Measurements from ENCODE around the gene PLCB1.

The PLCB1 gene

GRCh38 chr20:8129211-8129976, 2.7 kb upstream of the PLCB1 start:
- no peak for FAIRE-seq

DNA sequence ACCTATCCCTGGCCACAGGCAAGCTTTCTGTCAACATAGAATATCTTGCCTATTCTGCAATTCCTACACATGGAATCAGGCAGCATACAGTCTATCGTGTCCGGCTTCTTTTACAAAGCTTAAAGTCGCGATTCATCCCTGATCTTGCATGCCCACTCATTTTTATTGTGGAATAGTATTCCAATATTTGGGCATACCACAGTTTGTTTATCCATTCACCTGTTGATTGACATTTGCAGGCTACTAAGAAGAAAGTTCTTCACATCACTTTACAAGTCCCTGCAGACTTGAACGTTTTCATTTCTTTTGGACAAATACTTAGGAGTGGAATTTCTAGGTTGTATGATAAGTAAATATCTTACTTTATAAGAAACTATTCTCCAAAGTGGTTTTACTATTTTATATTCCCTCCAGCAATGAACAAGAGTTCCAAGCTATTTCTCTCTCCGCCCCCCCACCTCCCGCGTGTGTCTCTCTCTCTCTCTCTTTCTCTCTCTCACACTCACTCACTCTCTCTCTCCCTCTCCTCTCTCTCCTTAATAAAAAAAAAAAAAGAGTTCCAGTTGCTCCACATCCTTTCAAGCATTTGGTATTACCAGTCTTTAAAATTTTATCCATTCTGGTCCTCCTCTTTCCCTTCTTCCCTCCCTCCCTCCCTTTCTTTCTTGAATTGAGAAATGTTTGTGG, 1.1 kb upstream of the PLCB1 start:
- FAIRE-seq, result no peak

GRCh38 chr20:8132484-8133309, 631 bp downstream of the PLCB1 start:
- no peak for FAIRE-seq

GRCh38 chr20:8133310-8133768, 1.3 kb downstream of the PLCB1 start:
- FAIRE-seq, result no peak

GRCh38 chr20:8133851-8134451, 1.9 kb downstream of the PLCB1 start:
- FAIRE-seq, result no peak

DNA sequence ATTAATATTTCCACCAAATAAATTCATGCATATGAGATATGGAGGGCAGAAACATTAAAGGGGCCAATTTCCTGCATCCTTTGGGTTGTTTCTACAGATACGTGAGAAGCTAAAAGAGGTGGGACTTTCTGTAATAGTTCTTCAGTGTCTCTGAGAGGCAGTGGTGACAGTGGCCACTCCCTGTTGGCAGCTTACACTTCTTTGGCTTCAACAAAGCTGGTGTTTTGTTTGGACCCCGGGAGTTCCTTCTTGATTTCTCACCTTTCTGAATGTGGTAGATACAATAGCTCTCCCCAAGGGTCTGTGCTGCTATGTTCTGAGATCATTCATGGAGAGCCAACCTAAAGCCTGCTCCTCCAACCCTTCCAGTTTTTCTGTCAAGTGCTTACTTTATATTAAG, 7.8 kb downstream of the PLCB1 start:
- FAIRE-seq, result no peak

DNA sequence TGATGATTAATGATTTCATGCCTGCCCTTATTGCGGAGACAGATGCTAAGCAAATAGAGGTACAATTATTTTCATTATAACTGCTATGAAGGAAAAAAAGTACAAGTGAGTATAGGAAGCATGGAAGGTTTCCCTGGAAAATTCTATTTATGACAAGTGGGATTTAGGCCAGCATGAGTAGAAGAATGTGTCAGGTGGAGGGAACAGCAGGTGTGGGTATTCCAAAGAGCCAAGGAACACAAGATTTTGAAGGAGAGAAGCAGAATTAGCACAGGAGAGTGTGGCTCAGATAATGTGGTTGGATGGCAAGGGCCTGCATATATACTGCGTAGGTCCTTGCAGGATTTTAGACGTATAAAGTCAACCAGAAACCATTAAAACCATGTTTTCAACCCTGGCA, 11.4 kb downstream of the PLCB1 start:
- FAIRE-seq, result no peak

DNA sequence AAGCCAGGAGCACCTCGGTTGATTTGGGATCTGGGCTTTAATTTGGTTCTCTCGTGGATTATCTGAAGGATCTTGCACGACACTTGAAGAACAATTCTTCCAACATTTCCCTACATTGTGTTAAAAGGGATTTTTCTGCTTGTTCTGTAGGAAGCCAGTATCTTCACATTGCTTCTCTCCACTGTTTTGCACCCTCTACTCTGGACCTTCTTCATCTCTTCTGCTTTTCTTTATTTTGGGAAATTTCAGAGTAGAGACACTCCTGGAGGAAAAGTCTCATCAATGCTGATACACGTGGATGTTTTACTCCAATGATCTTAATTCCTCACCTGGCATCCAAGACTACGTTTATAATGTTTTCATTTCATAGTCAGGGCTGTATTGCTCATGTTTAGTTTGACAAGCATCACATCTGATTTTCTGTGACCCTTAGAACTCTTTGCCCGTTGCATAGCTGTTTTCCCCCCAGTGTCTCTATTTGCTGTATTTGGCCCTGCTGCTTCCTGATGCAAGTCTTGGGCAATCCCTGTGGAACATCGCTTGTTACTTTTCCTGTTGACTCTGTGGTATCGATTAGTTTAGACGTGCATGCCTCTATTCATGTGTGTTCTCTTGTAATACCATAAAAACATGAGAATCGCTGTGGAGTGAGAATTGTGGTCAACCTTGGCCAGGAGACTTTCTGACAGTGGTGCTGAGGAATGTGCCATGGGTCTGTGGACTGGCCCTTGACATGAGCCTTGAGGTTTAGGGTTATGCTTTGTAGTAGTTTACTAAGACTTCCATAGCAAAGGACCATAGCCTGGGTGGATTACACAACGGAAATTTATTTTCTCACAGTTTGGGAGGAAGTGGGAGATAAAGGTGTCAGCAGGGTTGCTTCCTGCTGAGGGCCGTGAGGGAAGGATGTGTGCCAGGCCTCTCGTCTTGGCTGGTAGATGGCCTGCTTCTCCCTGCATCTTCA, 12.5 kb downstream of the PLCB1 start:
- no peak for FAIRE-seq

- no peak for FAIRE-seq
Observed at GRCh38 chr20:8145246-8146168, 13.4 kb downstream of the PLCB1 start.

- no peak for FAIRE-seq
Observed at GRCh38 chr20:8147476-8147875, 15.4 kb downstream of the PLCB1 start.

- no peak for FAIRE-seq
Observed at GRCh38 chr20:8148501-8148900, 16.4 kb downstream of the PLCB1 start.

DNA sequence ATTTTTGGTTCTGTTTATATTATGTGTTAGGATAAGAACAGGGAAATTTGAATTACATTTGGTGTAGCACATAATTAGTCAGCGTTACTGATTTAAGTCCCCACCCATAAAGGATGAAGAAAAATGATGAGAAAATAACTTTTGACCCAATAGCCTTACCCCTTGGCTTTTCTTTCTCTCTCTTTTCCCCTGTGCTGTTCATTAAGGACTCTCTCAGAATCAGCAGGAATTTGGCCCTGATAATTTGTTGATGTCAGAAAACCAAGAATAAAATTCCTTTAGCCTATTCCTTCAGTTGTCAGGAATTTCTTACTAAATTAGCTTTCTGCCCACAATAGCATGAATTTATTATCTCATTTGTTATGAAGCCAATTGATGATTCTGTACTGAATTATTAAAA, 18.5 kb downstream of the PLCB1 start:
- FAIRE-seq, result no peak

DNA sequence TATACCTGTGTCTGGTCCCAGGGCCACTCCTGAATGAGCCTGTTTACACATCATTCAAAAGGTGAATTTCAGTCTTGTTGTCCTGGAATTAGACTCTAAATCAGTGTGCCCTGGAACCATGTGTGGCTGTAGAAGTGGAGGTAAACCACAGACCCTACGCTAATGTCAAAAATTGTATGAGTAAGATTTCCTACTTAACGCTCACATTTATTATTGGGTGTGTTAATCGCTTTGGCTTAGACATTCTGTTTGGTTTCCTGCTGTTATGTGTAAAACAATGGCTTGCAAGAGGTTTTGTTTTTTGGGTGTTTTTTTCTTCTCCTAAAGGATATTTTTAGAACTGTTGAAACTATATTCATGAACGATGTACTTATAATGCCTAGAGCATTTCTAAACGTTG, 19.3 kb downstream of the PLCB1 start:
- FAIRE-seq, result no peak

GRCh38 chr20:8152183-8152582, 20.1 kb downstream of the PLCB1 start:
- FAIRE-seq, result no peak

- FAIRE-seq, result no peak
Observed at GRCh38 chr20:8152847-8153246, 20.8 kb downstream of the PLCB1 start.

GRCh38 chr20:8153281-8153908, 21.3 kb downstream of the PLCB1 start:
- FAIRE-seq, result no peak

DNA sequence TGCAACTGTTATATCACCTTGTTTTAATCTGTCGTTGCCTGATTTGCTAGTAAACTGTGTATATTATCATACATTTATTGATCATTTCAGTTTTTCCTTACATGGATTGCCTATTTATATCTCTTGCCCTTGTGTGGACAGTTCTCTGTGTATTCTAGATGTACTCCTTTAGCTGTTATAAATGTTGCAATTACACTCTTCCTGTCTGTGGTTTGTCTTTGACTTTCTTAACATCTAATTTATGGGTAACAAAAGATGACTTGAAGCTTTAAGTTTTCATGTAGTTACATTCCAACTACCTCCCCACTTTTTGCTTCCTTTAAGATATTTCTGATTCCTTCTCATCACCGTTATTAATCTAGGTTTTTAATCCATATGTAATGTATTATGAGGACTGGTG, 22.6 kb downstream of the PLCB1 start:
- no peak for FAIRE-seq

GRCh38 chr20:8155229-8155628, 23.2 kb downstream of the PLCB1 start:
- no peak for FAIRE-seq

DNA sequence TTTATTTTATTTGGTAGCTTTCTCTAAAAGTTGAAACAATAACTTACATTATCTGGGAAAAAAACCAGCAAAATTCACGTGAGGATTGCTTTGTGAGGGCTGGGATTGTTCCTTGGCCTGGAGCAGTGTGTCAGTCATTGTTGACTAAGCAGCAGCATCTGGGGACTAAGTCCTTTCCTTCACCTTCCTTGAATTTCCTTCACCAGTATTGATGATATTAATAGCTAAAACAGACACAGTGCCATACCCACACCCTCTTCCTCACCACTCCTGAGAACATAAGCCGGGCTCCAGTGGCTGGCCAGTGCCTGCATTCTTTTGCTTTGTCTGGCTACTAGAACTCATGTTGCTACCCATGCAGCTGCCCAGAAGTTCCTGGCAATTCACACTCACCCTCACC, 23.7 kb downstream of the PLCB1 start:
- no peak for FAIRE-seq
